ENCODE measurements around the gene PLAU.

DNA sequence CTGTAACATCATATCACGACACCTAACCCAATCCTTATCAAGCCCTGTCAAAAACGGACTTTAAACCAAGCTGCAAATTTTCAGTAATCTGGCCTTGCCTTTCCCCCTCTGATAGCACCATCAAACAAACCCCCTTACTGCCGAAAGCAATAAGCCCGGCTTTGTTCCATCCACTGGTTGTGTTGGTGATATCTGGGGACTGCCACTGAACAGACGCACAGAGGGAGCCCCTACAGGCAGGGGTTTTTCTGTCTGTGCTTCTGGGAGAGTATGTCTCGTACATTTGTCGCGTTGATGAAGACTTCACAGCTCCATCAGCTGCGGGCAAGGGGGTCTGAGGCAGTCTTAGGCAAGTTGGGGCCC, 550 bp upstream of the PLAU start:
- no peak for TF ChIP-seq SP1 (IDR thresholded peaks at IDR 0.05)
- no peak for TF ChIP-seq BHLHE40 (IDR thresholded peaks at IDR 0.05; ENCODE audit: borderline replicate concordance)
- TF ChIP-seq FOXK2 (IDR thresholded peaks at IDR 0.05): no peak
- TF ChIP-seq L3MBTL2 (conservative IDR thresholded peaks at IDR 0.05): no peak
- no peak for TF ChIP-seq NFRKB (IDR thresholded peaks at IDR 0.05)
- TF ChIP-seq TARDBP (IDR thresholded peaks at IDR 0.05): no peak
- no peak for TF ChIP-seq HDGF (IDR thresholded peaks at IDR 0.05; ENCODE audit: borderline replicate concordance)
- TF ChIP-seq PKNOX1 (IDR thresholded peaks at IDR 0.05): no peak
- TF ChIP-seq ARNT (IDR thresholded peaks at IDR 0.05): no peak

Data from HEK293T (cell line).